Measurements from ENCODE around the gene TAAR9.
"Not testable (repeated sequence)": the region's sequence is repeated elsewhere in the genome, so short reads cannot be mapped to it uniquely, and the experiment has no call there.

Gene TAAR9

DNA sequence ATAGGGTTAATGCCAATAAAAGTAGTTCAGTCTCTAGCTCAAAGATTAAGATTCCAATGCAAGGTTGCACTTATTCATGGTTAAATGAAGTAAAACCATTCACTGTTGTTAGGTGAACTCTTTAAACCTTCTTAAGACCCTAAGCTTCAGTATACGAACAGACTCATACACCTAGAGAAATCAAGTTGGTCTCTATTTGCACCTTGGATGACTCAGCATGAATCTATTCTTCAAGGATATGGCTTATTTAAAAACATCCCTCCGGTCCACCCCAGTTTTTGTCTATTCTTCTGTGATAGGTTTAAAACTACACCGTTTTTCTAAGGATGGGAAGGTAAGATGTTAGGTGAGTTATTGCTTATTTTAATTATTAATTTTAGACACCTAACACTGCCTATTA lies 932 bp upstream of the TAAR9 start:
- no peak overlapping the region for H3K27ac Mint-ChIP-seq
- H3K36me3 Mint-ChIP-seq: no peaks in the 10 kb centered on the region
- no peaks in the 10 kb centered on the region for H3K4me1 Mint-ChIP-seq
- H3K4me3 Mint-ChIP-seq: no peak overlapping the region
- H3K9me3 Mint-ChIP-seq: peaks cover 2% of the 10 kb centered on the region
- H3K27me3 Mint-ChIP-seq: peaks cover 23% of the 10 kb centered on the region
- ATAC-seq: no peak

DNA sequence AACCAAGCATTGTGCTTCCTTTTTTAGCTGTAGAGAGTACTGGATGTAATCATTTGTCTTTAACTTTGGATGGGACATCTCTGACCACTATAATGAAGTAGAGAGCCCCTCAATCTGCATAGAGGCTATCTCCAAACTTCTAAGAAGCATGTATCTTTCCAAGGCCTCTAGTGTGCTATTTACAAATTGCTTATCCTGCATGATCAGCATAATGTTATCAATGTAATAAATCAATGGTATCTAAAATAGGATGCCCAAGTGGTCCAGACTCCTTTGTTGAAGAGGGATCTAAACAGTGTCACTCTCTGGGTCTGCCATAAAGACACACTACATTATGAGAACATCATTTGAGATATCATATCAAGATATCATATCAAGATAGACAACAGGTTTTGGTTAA lies 6.7 kb downstream of the TAAR9 start:
- Mint-ChIP-seq H3K36me3 (no peaks in the 10 kb centered on the region), H3K4me1 (peaks cover 6% of the 10 kb centered on the region), H3K27me3 (peaks cover 12% of the 10 kb centered on the region), H3K4me3 (no peak overlapping the region), H3K9me3 (no peaks in the 10 kb centered on the region), H3K27ac (no peak overlapping the region)
- ATAC-seq: no peak

DNA sequence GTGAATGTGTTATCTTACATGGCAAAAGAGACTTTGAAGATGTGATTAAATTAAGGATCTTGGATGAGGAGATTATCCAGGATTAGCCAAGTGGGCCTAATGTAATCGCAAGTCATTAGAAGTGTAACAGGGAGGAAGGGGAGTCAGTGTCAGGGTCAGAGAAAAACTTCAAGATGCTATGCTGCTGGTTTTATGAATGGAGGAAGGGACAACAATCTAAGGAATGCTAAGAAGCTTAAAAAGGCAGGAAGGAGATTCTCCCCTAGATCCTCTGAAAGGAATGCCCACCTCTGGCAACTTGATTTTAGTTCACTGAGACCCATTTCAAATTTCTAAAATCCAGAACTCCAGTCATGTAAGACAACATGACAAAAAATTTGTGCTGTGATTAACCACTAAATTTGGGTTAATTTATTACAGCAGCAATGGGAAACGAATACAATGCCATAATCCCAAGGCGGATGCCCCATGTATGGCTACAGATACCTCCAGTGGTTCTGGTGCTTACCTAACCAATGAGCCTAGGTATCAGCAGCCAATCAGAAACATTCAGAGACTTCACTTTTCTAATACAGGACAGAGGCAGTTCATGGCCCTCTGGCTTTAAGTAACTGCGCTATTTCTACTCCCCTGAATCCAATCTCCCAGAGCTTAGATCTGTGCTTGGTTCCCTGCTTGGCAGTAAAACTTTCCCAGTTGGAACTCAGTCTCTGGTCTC lies 10.8 kb downstream of the TAAR9 start:
- Mint-ChIP-seq H3K27ac (no peak overlapping the region), H3K4me3 (no peak overlapping the region), H3K36me3 (no peaks in the 10 kb centered on the region), H3K4me1 (peaks cover 6% of the 10 kb centered on the region), H3K27me3 (no peaks in the 10 kb centered on the region), H3K9me3 (no peaks in the 10 kb centered on the region)
- no peak for ATAC-seq

DNA sequence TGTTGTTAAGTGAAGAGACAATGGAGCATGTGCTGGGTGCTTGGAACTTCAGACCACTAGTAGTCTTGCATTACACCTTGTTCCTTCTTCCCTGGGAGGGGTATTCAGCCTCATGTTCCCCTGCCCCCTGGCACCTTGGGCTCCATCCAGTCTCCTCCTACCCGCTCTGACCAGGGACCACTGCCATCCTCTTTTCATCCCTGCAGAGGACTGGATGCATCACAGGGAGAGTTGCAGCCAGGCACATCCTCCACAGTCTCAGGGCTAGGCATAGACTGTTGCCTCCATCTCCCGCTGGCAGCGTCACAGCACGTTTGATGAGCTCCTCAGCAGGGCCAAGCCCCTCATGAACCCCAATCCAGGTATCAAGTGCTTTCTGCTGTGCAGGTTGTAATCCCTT lies 13.1 kb downstream of the TAAR9 start:
- Mint-ChIP-seq H3K4me1 (peaks cover 6% of the 10 kb centered on the region), H3K27me3 (no peaks in the 10 kb centered on the region), H3K36me3 (no peaks in the 10 kb centered on the region), H3K4me3 (no peak overlapping the region), H3K27ac (no peak overlapping the region), H3K9me3 (no peaks in the 10 kb centered on the region)
- ATAC-seq: no peak

DNA sequence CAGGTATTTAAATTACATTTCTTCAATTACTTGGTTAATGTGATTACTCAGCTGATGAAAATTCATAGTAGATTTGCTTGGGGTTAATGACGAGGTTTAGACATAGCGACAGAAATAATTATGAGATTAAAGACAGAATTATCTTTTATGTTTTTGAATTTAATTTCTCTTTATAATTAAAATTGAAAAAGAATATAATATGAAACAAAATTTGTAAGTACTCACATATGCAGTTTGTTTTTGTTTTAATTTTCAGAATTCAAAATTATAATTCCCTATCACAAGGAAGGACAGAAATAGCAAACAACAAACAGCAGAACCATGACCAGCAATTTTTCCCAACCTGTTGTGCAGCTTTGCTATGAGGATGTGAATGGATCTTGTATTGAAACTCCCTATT lies 14.3 kb downstream of the TAAR9 start, which contains the start of gene TAAR8:
TSS of gene TAAR8 (plus strand) at position 301 of the 400 bp plus-strand sequence. CDS start at position 322, 21 bp downstream.
- H3K27ac Mint-ChIP-seq: no peak within 1 kb of the TSS
- no peaks in the 10 kb centered on the region for H3K9me3 Mint-ChIP-seq
- peaks cover 11% of the 10 kb centered on the region for H3K27me3 Mint-ChIP-seq
- no peaks in the 10 kb centered on the region for H3K36me3 Mint-ChIP-seq
- H3K4me1 Mint-ChIP-seq: peaks cover 6% of the 10 kb centered on the region
- no peak for ATAC-seq
- H3K4me3 Mint-ChIP-seq: no peak within 1 kb of the TSS

DNA sequence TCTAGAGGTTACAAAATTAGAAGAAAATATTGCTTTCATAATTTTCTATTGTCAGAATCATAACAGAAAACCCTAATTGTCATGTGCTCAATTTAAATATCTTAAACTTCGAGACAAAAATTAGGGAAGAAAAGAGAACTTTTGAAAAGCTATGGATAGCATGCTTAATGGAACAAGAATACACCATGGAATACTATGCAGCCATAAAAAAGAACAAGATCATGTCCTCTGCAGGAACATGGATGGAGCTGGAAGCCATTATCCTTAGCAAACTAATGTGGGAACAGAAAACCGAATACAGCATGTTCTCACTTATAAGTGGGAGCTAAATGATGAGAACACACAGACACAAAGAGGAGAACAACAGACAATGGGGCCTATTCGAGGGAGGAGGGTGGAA lies 22.0 kb downstream of the TAAR9 start:
- ATAC-seq, H3K36me3 Mint-ChIP-seq, H3K27ac Mint-ChIP-seq, H3K4me1 Mint-ChIP-seq, H3K9me3 Mint-ChIP-seq, H3K4me3 Mint-ChIP-seq: not testable (repeated sequence)
- H3K27me3 Mint-ChIP-seq: peaks cover 22% of the 10 kb centered on the region

DNA sequence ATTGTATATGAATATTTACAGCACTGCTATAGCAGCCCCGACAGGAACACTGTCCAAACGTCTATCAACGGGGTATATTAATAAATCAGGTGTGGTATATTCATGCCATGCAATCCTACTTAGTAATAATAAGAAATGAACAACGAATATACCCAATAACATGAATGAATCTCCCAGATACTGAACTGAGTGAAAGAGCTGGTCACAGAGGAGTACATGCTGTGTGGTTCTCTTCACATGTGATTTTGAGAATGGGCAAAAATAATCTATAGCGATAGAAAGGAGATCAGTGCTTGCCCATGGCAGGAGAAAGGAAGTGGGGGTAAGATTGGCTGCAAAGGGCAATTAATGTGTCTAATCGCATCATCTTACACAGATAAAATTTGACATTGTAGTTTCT lies 28.3 kb downstream of the TAAR9 start:
- no peaks in the 10 kb centered on the region for H3K4me1 Mint-ChIP-seq
- H3K27ac Mint-ChIP-seq: no peak overlapping the region
- no peaks in the 10 kb centered on the region for H3K9me3 Mint-ChIP-seq
- no peak overlapping the region for H3K4me3 Mint-ChIP-seq
- H3K36me3 Mint-ChIP-seq: no peaks in the 10 kb centered on the region
- no peak for ATAC-seq
- peaks cover 16% of the 10 kb centered on the region for H3K27me3 Mint-ChIP-seq

DNA sequence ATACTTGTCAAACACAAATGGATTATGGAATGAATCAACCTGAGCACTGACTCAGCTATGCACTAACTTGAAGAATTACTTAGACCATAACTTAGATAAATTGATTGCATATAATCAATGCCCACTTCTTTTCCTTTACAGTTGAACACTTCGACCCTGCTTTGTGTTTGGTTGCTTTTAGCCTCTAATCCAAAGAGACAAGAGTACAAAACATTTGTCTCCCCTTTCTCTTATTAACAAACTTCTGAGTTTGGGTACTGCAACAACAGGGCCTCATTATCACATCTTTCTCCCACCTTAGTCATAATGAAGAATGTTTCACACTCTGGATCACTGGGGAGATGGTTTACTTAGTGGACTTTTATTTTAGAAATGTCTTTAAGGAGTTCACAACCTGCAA lies 29.5 kb downstream of the TAAR9 start:
- peaks cover 21% of the 10 kb centered on the region for H3K27me3 Mint-ChIP-seq
- no peak overlapping the region for H3K4me3 Mint-ChIP-seq
- no peaks in the 10 kb centered on the region for H3K9me3 Mint-ChIP-seq
- no peaks in the 10 kb centered on the region for H3K4me1 Mint-ChIP-seq
- H3K27ac Mint-ChIP-seq: no peak overlapping the region
- no peak for ATAC-seq
- no peaks in the 10 kb centered on the region for H3K36me3 Mint-ChIP-seq

DNA sequence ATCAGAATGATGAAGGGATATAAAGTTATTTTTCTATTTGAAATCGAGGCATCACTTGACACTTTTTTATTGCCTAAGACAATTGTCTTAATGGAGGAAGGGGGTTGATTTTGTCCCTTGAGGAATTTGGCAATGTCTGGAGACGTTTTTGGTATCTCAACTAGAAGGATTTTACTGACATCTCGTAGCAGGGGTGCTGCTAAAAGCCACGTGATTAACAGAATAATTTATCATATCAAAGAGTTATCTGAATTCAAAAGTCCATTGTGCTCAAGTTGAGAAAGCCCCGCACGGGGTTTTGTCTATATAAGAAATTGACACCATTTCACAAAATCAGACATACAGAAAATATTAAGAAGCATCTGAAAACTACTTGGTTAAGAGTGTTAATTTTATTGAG lies 30.5 kb downstream of the TAAR9 start:
- no peak for ATAC-seq
- Mint-ChIP-seq H3K27ac (no peak overlapping the region), H3K36me3 (no peaks in the 10 kb centered on the region), H3K4me1 (no peaks in the 10 kb centered on the region), H3K27me3 (peaks cover 31% of the 10 kb centered on the region), H3K9me3 (no peaks in the 10 kb centered on the region), H3K4me3 (no peak overlapping the region)

DNA sequence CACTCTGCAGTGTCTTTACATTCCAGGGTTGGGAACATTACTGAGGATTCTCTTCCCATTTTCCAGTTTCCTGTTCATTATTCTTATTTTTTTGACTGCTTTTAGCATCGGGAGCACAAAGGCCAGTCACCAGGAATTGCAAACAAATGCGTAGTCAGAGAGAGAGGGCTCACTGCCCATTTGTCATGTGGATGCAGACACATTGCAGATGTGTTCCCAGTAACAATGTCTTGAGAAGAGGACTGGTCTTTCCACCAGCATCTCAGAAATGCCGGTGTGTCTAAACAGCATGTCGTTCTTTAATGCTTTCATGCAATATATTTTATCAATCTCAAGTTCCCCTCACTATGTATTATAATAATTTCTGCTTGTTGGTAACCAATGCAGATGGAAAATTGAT lies 31.1 kb downstream of the TAAR9 start:
- H3K4me3 Mint-ChIP-seq: no peak overlapping the region
- no peak for ATAC-seq
- H3K4me1 Mint-ChIP-seq: no peaks in the 10 kb centered on the region
- H3K9me3 Mint-ChIP-seq: no peaks in the 10 kb centered on the region
- peaks cover 37% of the 10 kb centered on the region for H3K27me3 Mint-ChIP-seq
- no peaks in the 10 kb centered on the region for H3K36me3 Mint-ChIP-seq
- H3K27ac Mint-ChIP-seq: no peak overlapping the region

DNA sequence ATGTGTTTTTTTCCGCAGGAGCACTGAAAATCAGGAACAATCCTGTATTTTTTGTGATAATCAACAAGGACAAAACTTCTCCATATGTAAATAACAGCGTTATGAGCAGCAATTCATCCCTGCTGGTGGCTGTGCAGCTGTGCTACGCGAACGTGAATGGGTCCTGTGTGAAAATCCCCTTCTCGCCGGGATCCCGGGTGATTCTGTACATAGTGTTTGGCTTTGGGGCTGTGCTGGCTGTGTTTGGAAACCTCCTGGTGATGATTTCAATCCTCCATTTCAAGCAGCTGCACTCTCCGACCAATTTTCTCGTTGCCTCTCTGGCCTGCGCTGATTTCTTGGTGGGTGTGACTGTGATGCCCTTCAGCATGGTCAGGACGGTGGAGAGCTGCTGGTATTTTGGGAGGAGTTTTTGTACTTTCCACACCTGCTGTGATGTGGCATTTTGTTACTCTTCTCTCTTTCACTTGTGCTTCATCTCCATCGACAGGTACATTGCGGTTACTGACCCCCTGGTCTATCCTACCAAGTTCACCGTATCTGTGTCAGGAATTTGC lies 32.2 kb downstream of the TAAR9 start, which contains the start of gene TAAR6:
TSS of gene TAAR6 (plus strand) at position 102 of the 557 bp plus-strand sequence. CDS start at position 102, 0 bp downstream.
- no peak for ATAC-seq
- H3K27ac Mint-ChIP-seq: no peak within 1 kb of the TSS
- no peaks in the 10 kb centered on the region for H3K9me3 Mint-ChIP-seq
- H3K36me3 Mint-ChIP-seq: no peaks in the 10 kb centered on the region
- no peak within 1 kb of the TSS for H3K4me3 Mint-ChIP-seq
- peaks cover 32% of the 10 kb centered on the region for H3K27me3 Mint-ChIP-seq
- no peaks in the 10 kb centered on the region for H3K4me1 Mint-ChIP-seq

DNA sequence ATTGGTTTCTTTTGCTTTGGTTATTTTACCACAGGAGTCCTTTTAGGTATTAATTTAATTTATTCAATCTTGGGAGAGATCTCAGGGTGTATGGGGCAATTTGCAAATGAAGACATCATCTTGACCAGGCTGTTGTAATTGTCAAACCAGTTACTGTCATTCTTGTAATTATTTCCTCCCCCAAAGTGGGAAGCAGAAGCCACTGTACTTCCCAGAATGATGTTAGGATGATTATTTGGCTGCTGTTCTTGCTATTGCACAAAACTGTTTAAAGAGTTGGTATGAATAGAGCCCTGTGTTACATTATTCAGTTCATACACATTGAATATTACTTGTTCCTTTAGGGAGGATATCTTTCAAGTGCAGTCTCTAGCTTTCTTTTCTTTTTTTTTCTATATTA lies 33.7 kb downstream of the TAAR9 start:
- no peaks in the 10 kb centered on the region for H3K36me3 Mint-ChIP-seq
- no peak overlapping the region for H3K4me3 Mint-ChIP-seq
- H3K9me3 Mint-ChIP-seq: no peaks in the 10 kb centered on the region
- ATAC-seq: no peak
- H3K4me1 Mint-ChIP-seq: no peaks in the 10 kb centered on the region
- peaks cover 32% of the 10 kb centered on the region for H3K27me3 Mint-ChIP-seq
- no peak overlapping the region for H3K27ac Mint-ChIP-seq

DNA sequence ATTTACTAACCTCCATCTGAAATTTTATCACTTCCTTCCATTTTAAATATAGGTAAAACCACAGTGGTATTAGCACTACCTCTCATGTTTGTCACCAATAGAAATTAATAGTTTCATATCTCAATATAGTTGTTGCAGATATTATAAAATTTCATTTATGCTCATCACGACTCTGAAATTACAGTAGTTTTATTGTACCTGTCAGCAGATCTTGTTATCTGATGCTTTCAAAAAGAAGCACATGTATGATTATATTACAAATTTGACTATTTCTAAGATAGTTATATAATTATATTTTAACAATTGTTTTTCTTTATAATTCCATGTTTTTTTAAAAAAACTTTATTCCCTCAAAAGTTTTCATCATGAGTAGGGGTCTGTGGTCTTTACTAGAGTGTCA lies 46.6 kb downstream of the TAAR9 start:
- no peaks in the 10 kb centered on the region for H3K36me3 Mint-ChIP-seq
- no peaks in the 10 kb centered on the region for H3K4me1 Mint-ChIP-seq
- no peak overlapping the region for H3K27ac Mint-ChIP-seq
- peaks cover 6% of the 10 kb centered on the region for H3K9me3 Mint-ChIP-seq
- H3K4me3 Mint-ChIP-seq: no peak overlapping the region
- no peak for ATAC-seq
- peaks cover 28% of the 10 kb centered on the region for H3K27me3 Mint-ChIP-seq

DNA sequence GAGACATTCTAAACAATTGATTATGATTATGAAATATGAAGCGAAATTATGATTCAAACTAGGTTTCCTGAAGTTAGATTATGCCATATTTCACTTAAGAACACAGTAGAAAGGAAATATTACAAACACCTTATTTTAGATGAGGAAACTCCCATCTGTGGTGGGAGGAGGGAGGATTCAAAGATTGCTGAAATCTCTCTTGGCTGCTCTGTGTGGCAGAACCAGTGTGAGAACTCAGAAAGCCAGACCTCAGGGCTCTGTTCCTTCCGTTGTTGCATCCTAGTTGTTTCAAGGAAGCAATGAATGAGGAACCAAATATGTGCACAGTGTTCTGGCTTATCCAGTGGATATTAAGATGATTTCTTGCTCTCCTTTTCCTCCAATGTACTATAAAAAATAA lies 49.3 kb downstream of the TAAR9 start:
- no peak for ATAC-seq
- no peaks in the 10 kb centered on the region for H3K36me3 Mint-ChIP-seq
- H3K4me1 Mint-ChIP-seq: no peaks in the 10 kb centered on the region
- no peak overlapping the region for H3K27ac Mint-ChIP-seq
- H3K27me3 Mint-ChIP-seq: peaks cover 28% of the 10 kb centered on the region
- H3K9me3 Mint-ChIP-seq: no peaks in the 10 kb centered on the region
- no peak overlapping the region for H3K4me3 Mint-ChIP-seq

Data from stimulated activated memory B cell treated with anti-CD40 and anti-IgM and Interleukin-4, amounts not matched to agents 10 μg/mL and 1 μg/mL and 100 μg/mL, for 72 hours (primary cell).